GM12878 (cell line): ENCODE measurements around the gene LPIN1.

Experiments used
- CBFB ChIP-seq: IDR thresholded peaks from 2 replicates; pipeline ENCODE4 v1.6.1; 2016; ENCODE audit warnings: antibody characterized with exemption, low read depth
- HDAC6 ChIP-seq: fragments of 200-600 bp; sonication (generic); IDR thresholded peaks from one replicate; pipeline ENCODE4 v1.8.0; 2017; ENCODE audit warnings: antibody characterized with exemption; ENCODE audit not compliant: unreplicated experiment
- KDM1A ChIP-seq: fragments of 200-600 bp; sonication (generic); IDR thresholded peaks from 2 replicates; pipeline ENCODE4 v1.6.1; 2016; ENCODE audit warnings: borderline replicate concordance
- RFX5 ChIP-seq: IDR thresholded peaks from 2 replicates; pipeline ENCODE4 v1.6.1; 2011; ENCODE audit warnings: low read depth, low read length, improper control_type of control experiment
- ZNF274 ChIP-seq: IDR thresholded peaks from one replicate; pipeline ENCODE4 v1.8.0; 2011; ENCODE audit not compliant: insufficient read length, insufficient read depth

GRCh38 chr2:11740723-11741122, 5.7 kb upstream of the LPIN1 start:
- no peak for TF ChIP-seq RFX5
- no peak for TF ChIP-seq HDAC6
- no peak for TF ChIP-seq CBFB
- TF ChIP-seq KDM1A, result no peak
- no peak for TF ChIP-seq ZNF274
